HepG2 (cell line): Measurements from ENCODE around the gene FRS2. TPM values are rescaled to one million over a fixed set of nuclear protein-coding genes. Genes with fewer than 3 reads are reported as not detected.

ENCODE experiments used
- ATAC-seq: fragments of 200-7000 bp; cut with Tn5 transposase; 3 replicates; pipeline ENCODE4 v1.9.1; 2020; ENCODE audit warnings: mild to moderate bottlenecking, moderate library complexity
- Bru-seq: library from RNA; stranded (reverse); fragments of 400-500 nt; gene quantifications from one replicate; lab custom pipeline; 2021; lab: Mats Ljungman, UMichigan
- BruChase-seq, 2 experiments: library from RNA; stranded (reverse); fragments of 400-500 nt; gene quantifications; one replicate each; lab custom pipeline; 2021; lab: Mats Ljungman, UMichigan
- BruUV-seq: library from RNA; stranded (reverse); fragments of 400-500 nt; replicated peaks from 2 replicates; lab custom pipeline; 2021; lab: Mats Ljungman, UMichigan
- CTCF ChIA-PET: fragments of 300-600 bp; formaldehyde crosslinking; extraction: SDS; loops from one replicate; lab custom pipeline; 2021; ENCODE audit warnings: low total read pairs, inconsistent platforms, low intra/inter-chr PET ratio; lab: Yijun Ruan, JAX
- POLR2A ChIA-PET: fragments of 350-600 bp; sonication (Branson Sonifier 250); formaldehyde crosslinking; loops from one replicate; lab custom pipeline; 2020; ENCODE audit warnings: antibody characterized with exemption, inconsistent platforms; lab: Yijun Ruan, JAX
- DNase-seq: peaks from one replicate; pipeline ENCODE4 v3.0.0-alpha.2; 2015; ENCODE audit warnings: low spot score
- FAIRE-seq: peaks from 3 replicates; lab custom pipeline; 2011; peaks lifted over from hg19 to GRCh38; lab: Jason Lieb, UNC
- H2AFZ ChIP-seq: one replicate; pipeline ENCODE4 v1.6.1; 2011; ENCODE audit warnings: low read length, inconsistent platforms
- H3K27ac ChIP-seq: fragments of 300-600 bp; 3 replicates; pipeline ENCODE4 v1.8.0; 2011; ENCODE audit warnings: mixed run types, mild to moderate bottlenecking, mixed read lengths, low read length, inconsistent platforms; ENCODE audit not compliant: insufficient read depth; ENCODE audit errors: extremely low read length
- H3K27me3 ChIP-seq, 2 experiments: fragments of 200-600 bp in 1 of 2; 2 replicates in 1 of 2; 3 replicates in 1 of 2; pipeline versions ENCODE4 v1.6.0 to v1.8.0; 2011; ENCODE audit warnings: low read length in 2 of 2, mild to moderate bottlenecking in 2 of 2, moderate library complexity in 2 of 2, inconsistent platforms in 1 of 2; ENCODE audit not compliant: insufficient read depth in 2 of 2, control insufficient read depth in 1 of 2
- H3K36me3 ChIP-seq, 2 experiments: fragments of 200-600 bp in 1 of 2; replicated peaks in 1 of 2; 2 replicates in 1 of 2; 3 replicates in 1 of 2; pipeline versions ENCODE4 v1.5.1 to v1.8.0; 2011; ENCODE audit warnings: low read length in 2 of 2, inconsistent platforms in 1 of 2; ENCODE audit not compliant: insufficient read depth in 2 of 2, control insufficient read depth in 1 of 2
- H3K4me1 ChIP-seq: 2 replicates; pipeline ENCODE4 v1.5.1; 2012; ENCODE audit warnings: low read length, inconsistent platforms; ENCODE audit not compliant: insufficient read depth
- H3K4me2 ChIP-seq: 2 replicates; pipeline ENCODE4 v1.6.0; 2011; ENCODE audit warnings: low read depth, low read length, inconsistent platforms
- H3K4me3 ChIP-seq, 3 experiments: fragments of 200-600 bp in 1 of 3; sonication (generic), shearing (Covaris generic) in 1 of 3; replicated peaks in 1 of 3; 2 replicates each; pipeline ENCODE4 v1.5.1; 2011 to 2016; ENCODE audit warnings: low read length in 3 of 3, inconsistent platforms in 2 of 3, low read depth in 2 of 3, mild to moderate bottlenecking in 2 of 3, control low read depth in 1 of 3, mixed read lengths in 1 of 3; ENCODE audit not compliant: insufficient read depth in 1 of 3
- H3K79me2 ChIP-seq: one replicate; pipeline ENCODE4 v1.6.1; 2011; ENCODE audit warnings: low read length, inconsistent platforms; ENCODE audit not compliant: insufficient read depth
- H3K9ac ChIP-seq: 2 replicates; pipeline ENCODE4 v1.6.0; 2011; ENCODE audit warnings: mild to moderate bottlenecking, low read depth, low read length, inconsistent platforms; ENCODE audit not compliant: insufficient read depth
- H3K9me3 ChIP-seq: 2 replicates; pipeline ENCODE4 v1.5.1; 2012; ENCODE audit warnings: mild to moderate bottlenecking, low read length
- H4K20me1 ChIP-seq: 2 replicates; pipeline ENCODE4 v1.6.0; 2011; ENCODE audit warnings: inconsistent platforms, mild to moderate bottlenecking, low read length, moderate library complexity; ENCODE audit not compliant: insufficient read depth
- BATF2 ChIP-seq: sonication (generic); formaldehyde crosslinking; IDR thresholded peaks from 2 replicates; pipeline ENCODE4 v1.8.0; 2022; ENCODE audit warnings: mild to moderate bottlenecking, missing genetic modification reagents, moderate library complexity
- FOXP1 ChIP-seq, 2 experiments: fragments of 450-650 bp in 1 of 2; IDR thresholded peaks; 2 replicates each; pipeline ENCODE4 v1.6.1; 2017 to 2018; ENCODE audit warnings: antibody characterized with exemption in 1 of 2
- GABPB1 ChIP-seq: IDR thresholded peaks from 2 replicates; pipeline ENCODE4 v1.6.1; 2016; ENCODE audit warnings: mild to moderate bottlenecking, missing genetic modification reagents, moderate library complexity, missing compliant biosample characterization
- HHEX ChIP-seq: IDR thresholded peaks from 2 replicates; pipeline ENCODE4 v1.6.1; 2016; ENCODE audit warnings: control low read depth
- JUNB ChIP-seq: sonication (generic); formaldehyde crosslinking; IDR thresholded peaks from 2 replicates; pipeline ENCODE4 v1.8.0; 2022; ENCODE audit warnings: missing genetic modification reagents, mild to moderate bottlenecking, borderline replicate concordance
- MTA1 ChIP-seq: sonication (generic); formaldehyde crosslinking; IDR thresholded peaks from 2 replicates; pipeline ENCODE4 v1.4.0; 2020; ENCODE audit warnings: missing genetic modification reagents, mild to moderate bottlenecking, borderline replicate concordance
- PREB ChIP-seq: sonication (generic); formaldehyde crosslinking; IDR thresholded peaks from 2 replicates; pipeline ENCODE4 v1.4.0; 2020; ENCODE audit warnings: missing genetic modification reagents
- SP140L ChIP-seq: sonication (generic); formaldehyde crosslinking; IDR thresholded peaks from 2 replicates; pipeline ENCODE4 v1.4.0; 2020; ENCODE audit warnings: missing genetic modification reagents, borderline replicate concordance
- SPEN ChIP-seq: sonication (generic); formaldehyde crosslinking; IDR thresholded peaks from 2 replicates; pipeline ENCODE4 v1.5.1; 2020; ENCODE audit warnings: low read depth, mild to moderate bottlenecking, missing genetic modification reagents
- TBP ChIP-seq: sonication (generic); formaldehyde crosslinking; IDR thresholded peaks from 2 replicates; pipeline ENCODE4 v1.5.0; 2020; ENCODE audit warnings: missing genetic modification reagents
- TEF ChIP-seq: sonication (generic); formaldehyde crosslinking; IDR thresholded peaks from 2 replicates; pipeline ENCODE4 v1.5.0; 2020; ENCODE audit warnings: missing genetic modification reagents
- ZNF333 ChIP-seq: sonication (generic); formaldehyde crosslinking; IDR thresholded peaks from 2 replicates; pipeline ENCODE4 v1.4.0; 2020; ENCODE audit warnings: mild to moderate bottlenecking, missing genetic modification reagents, borderline replicate concordance
- ZNF501 ChIP-seq: sonication (generic); formaldehyde crosslinking; IDR thresholded peaks from 2 replicates; pipeline ENCODE4 v1.5.1; 2020; ENCODE audit warnings: mild to moderate bottlenecking, moderate library complexity, missing genetic modification reagents
- ZNF530 ChIP-seq: sonication (generic); formaldehyde crosslinking; IDR thresholded peaks from 2 replicates; pipeline ENCODE4 v1.5.0; 2020; ENCODE audit warnings: low read depth, mild to moderate bottlenecking, missing genetic modification reagents
- ZNF766 ChIP-seq: sonication (generic); formaldehyde crosslinking; IDR thresholded peaks from 2 replicates; pipeline ENCODE4 v1.5.0; 2020; ENCODE audit warnings: missing genetic modification reagents, borderline replicate concordance
- WGBS: methylation state at CpG from one replicate; pipeline ENCODE4 v1.1.6; 2017; ENCODE audit warnings: low lambda C conversion rate; 5-methylcytosine and 5-hydroxymethylcytosine counted together
- in situ Hi-C: cut with HindIII; loops from 2 replicates; pipeline ENCODE4 v1.10.0; 2017; ENCODE audit warnings: low pct_unique_long_range_greater_than_20kb; ENCODE audit not compliant: extremely low pct_ligation_motif_present
- intact Hi-C: fragments of 100-400 bp; cut with micrococcal nuclease; formaldehyde crosslinking; loops from one replicate; pipeline ENCODE4 v1.10.0; 2022; ENCODE audit not compliant: unreplicated experiment
- long read RNA-seq, 2 experiments: library from RNA in 1 of 2; library from polyadenylated mRNA in 1 of 2; stranded (forward) in 1 of 2; unstranded in 1 of 2; transcript quantifications; one replicate each; pipeline ENCODE4 v2.0.0, GENCODE V29; 2019 to 2022
- polyA minus RNA-seq, 3 experiments: library from RNA; depleted of rRNA, polyadenylated mRNA; stranded (reverse); fragments of >200 nt; gene quantifications; 2 replicates each; pipeline ENCODE4 v1.2.3, GENCODE V29; 2011; ENCODE audit warnings: low replicate concordance in 1 of 3
- polyA plus RNA-seq, 8 experiments: library from polyadenylated mRNA; depleted of rRNA in 3 of 8; stranded (reverse) in 7 of 8; unstranded in 1 of 8; fragments of >200 nt; fragmentation: Illumina TruSeq in 4 of 8; extraction: Trizol in 4 of 8; gene quantifications; 2 replicates each; pipeline versions ENCODE4 v1.2.1 to v1.2.3, GENCODE V29; 2011 to 2016; ENCODE audit warnings: low read depth in 4 of 8, missing spikeins in 1 of 8, mixed read lengths in 1 of 8; ENCODE audit not compliant: insufficient read depth in 1 of 8
- total RNA-seq, 5 experiments: library from RNA; depleted of rRNA; stranded (reverse); fragments of >200 nt; fragmentation: Illumina TruSeq; extraction: Trizol; gene quantifications; 2 replicates each; pipeline ENCODE4 v1.2.3, GENCODE V29; 2016; ENCODE audit warnings: low read depth in 1 of 5

FRS2 gene
- total RNA-seq (2016; rRNA removed; fragmentation: Illumina TruSeq; extraction: Trizol) (16.8 and 31.4 TPM in 2 replicates), polyA plus RNA-seq (2011; rRNA removed) (6.9 and 8.3 TPM in 2 replicates), polyA minus RNA-seq (2011; rRNA and poly(A)+ RNA removed; ENCODE audit: low replicate concordance) (11.2 and 18.2 TPM in 2 replicates), Bru-seq, nascent RNA (percentile 90 among the genes with signal in this experiment), BruChase-seq, experiment 1, labeled RNA remaining after a 6-hour chase (percentile 82 among the genes with signal in this experiment), BruChase-seq, experiment 2, labeled RNA remaining after a 2-hour chase (percentile 88 among the genes with signal in this experiment)
- 4.7 and 5.6 TPM in 2 replicates for total RNA-seq (2016; cell fraction: cytosol; rRNA removed; fragmentation: Illumina TruSeq; extraction: Trizol; ENCODE audit: low read depth)
- total RNA-seq (2016; cell fraction: insoluble cytoplasmic fraction; rRNA removed; fragmentation: Illumina TruSeq; extraction: Trizol), result 16.4 and 31.5 TPM in 2 replicates
- 22.4 and 22.5 TPM in 2 replicates for total RNA-seq (2016; cell fraction: membrane; rRNA removed; fragmentation: Illumina TruSeq; extraction: Trizol)
- 28.4 and 31.2 TPM in 2 replicates for total RNA-seq (2016; cell fraction: nucleus; rRNA removed; fragmentation: Illumina TruSeq; extraction: Trizol)
- 4.1 and 5.5 TPM in 2 replicates for polyA plus RNA-seq (2011; cell fraction: cytosol; rRNA removed)
- polyA plus RNA-seq (2011; cell fraction: nucleus; rRNA removed), result 6.9 and 7.2 TPM in 2 replicates
- polyA plus RNA-seq (2012), result 6.1 and 7.0 TPM in 2 replicates
- 1.2 TPM in 2 replicates for polyA plus RNA-seq (2016; cell fraction: cytosol; fragmentation: Illumina TruSeq; extraction: Trizol; ENCODE audit: low read depth)
- 14.7 and 15.8 TPM in 2 replicates for polyA plus RNA-seq (2016; cell fraction: insoluble cytoplasmic fraction; fragmentation: Illumina TruSeq; extraction: Trizol; ENCODE audit: low read depth)
- 5.8 and 7.6 TPM in 2 replicates for polyA plus RNA-seq (2016; cell fraction: membrane; fragmentation: Illumina TruSeq; extraction: Trizol; ENCODE audit: low read depth)
- polyA plus RNA-seq (2016; cell fraction: nucleus; fragmentation: Illumina TruSeq; extraction: Trizol; ENCODE audit: insufficient read depth, low read depth), result 17.3 and 19.7 TPM in 2 replicates
- 10.3 and 13.9 TPM in 2 replicates for polyA minus RNA-seq (2011; cell fraction: cytosol; rRNA and poly(A)+ RNA removed)
- 43.4 and 53.3 TPM in 2 replicates for polyA minus RNA-seq (2011; cell fraction: nucleus; rRNA and poly(A)+ RNA removed)
- long read RNA-seq, experiment 1, result 0 reads
- long read RNA-seq, experiment 2, partial matches to known transcripts, result 0 of 8 reads
- long read RNA-seq, experiment 2, other reads (novel, unspliced or antisense), result 8 of 8 reads

GRCh38 chr12:69470189-69471075 lies at the start of gene FRS2:
Gene FRS2 (plus strand): TSS chr12:69470388. CDS start chr12:69569031, 98,643 bp downstream.
- DNase-seq (peak; percentile 86), FAIRE-seq (peak; percentile 47), ATAC-seq (peak; percentile 98)
- BruUV-seq, result TSS peak; percentile 83
- in situ Hi-C loops, result loop anchor here (5.0 kb wide), 1 partner anchor 102 kb away; no protein-coding TSS in a partner anchor
- Histone ChIP-seq H2AFZ (peak within 1 kb of the TSS; percentile 89), H3K27ac (peak within 1 kb of the TSS; percentile 95), H3K4me2 (peak within 1 kb of the TSS; percentile 88), H3K36me3 (no peaks in the 10 kb centered on the region), H4K20me1 (peaks cover 14% of the 10 kb centered on the region), H3K4me1 (peaks cover 63% of the 10 kb centered on the region), H3K9ac (peak within 1 kb of the TSS; percentile 93), H3K9me3 (no peaks in the 10 kb centered on the region), H3K79me2 (peaks cover 49% of the 10 kb centered on the region), H3K27me3 (no peaks in the 10 kb centered on the region; a peak in 1 of 5 replicates), H3K4me3 (peak within 1 kb of the TSS; percentile 89 to 98 (median 96))
- CTCF ChIA-PET, result interaction anchor here (1.3 kb wide), 1 partner anchor 100 kb away, joined by 8 read pairs; no protein-coding TSS in a partner anchor
- POLR2A ChIA-PET, result interaction anchor here (1.1 to 3.3 kb wide), 4 partner anchors 11 to 53 kb away, joined by 3 to 10 read pairs (median 6); no protein-coding TSS in a partner anchor
- under 1% methylated on average over 16 of the region's 68 CpGs for WGBS
- intact Hi-C loops, result loop anchor here (1.0 to 2.0 kb wide), 3 partner anchors 54 to 100 kb away; no protein-coding TSS in a partner anchor
- TF ChIP-seq PREB, result no peak
- peak; percentile 61; the same call in 1 of the 2 replicates for TF ChIP-seq ZNF333 (CRISPR knock-in tag)
- TF ChIP-seq MTA1 (CRISPR knock-in tag), result no peak; the same call in 1 of the 2 replicates
- TF ChIP-seq SPEN (CRISPR knock-in tag), result peak; percentile 62; the same call in 1 of the 2 replicates
- no peak for TF ChIP-seq JUNB (CRISPR knock-in tag)
- no peak; the same call in 1 of the 2 replicates for TF ChIP-seq TEF (CRISPR knock-in tag)
- TF ChIP-seq ZNF501 (CRISPR knock-in tag), result no peak
- peak; percentile 98 for TF ChIP-seq GABPB1 (CRISPR knock-in tag)
- no peak for TF ChIP-seq ZNF530 (CRISPR knock-in tag)
- no peak for TF ChIP-seq HHEX
- peak; percentile 45; the same call in 1 of the 2 replicates for TF ChIP-seq ZNF766 (CRISPR knock-in tag)
- no peak for TF ChIP-seq SP140L (CRISPR knock-in tag)
- TF ChIP-seq BATF2 (CRISPR knock-in tag), result no peak
- TF ChIP-seq FOXP1 (IDR thresholded peaks at IDR 0.05), result no peak
- no peak for TF ChIP-seq FOXP1 (CRISPR knock-in tag; IDR thresholded peaks at IDR 0.05)
- TF ChIP-seq TBP (CRISPR knock-in tag), result no peak
